ENCODE measurements around the gene UBR4. TPM values are rescaled to one million over a fixed set of nuclear protein-coding genes. Genes with fewer than 3 reads are reported as not detected.
A peak's percentile ranks its signal among the peaks of the same experiment; 100 is the strongest.

The UBR4 gene
- total and polyA plus RNA-seq, 7 donors = 89.9 to 185 (median 118) TPM

GRCh38 chr1:19054216-19054615 lies 155.8 kb downstream of the UBR4 start:
- ATAC-seq (no peak), DNase-seq (no peak)
- no peak overlapping the region for H3K4me3 ChIP-seq
- H3K27ac ChIP-seq = no peak overlapping the region
- WGBS, 3 donors = 39 to 47% (median 40%) methylated on average over 15 of the region's 15 CpGs
- intact Hi-C loops (cut with DNase I) = no loop called here
- no peaks in the 10 kb centered on the region for H3K36me3 ChIP-seq (ENCODE audit: insufficient read depth in 1 of 2, low read depth in 1 of 2)
- peaks cover 0 to 55% (median 7%) of the 10 kb centered on the region in 3 donors for H3K27me3 ChIP-seq (ENCODE audit: insufficient read depth in 3 of 3, low read length in 2 of 3)
- no peaks in the 10 kb centered on the region for H3K9me3 ChIP-seq
- no peaks in the 10 kb centered on the region for H3K4me1 ChIP-seq
- TF ChIP-seq, protein P1, sequence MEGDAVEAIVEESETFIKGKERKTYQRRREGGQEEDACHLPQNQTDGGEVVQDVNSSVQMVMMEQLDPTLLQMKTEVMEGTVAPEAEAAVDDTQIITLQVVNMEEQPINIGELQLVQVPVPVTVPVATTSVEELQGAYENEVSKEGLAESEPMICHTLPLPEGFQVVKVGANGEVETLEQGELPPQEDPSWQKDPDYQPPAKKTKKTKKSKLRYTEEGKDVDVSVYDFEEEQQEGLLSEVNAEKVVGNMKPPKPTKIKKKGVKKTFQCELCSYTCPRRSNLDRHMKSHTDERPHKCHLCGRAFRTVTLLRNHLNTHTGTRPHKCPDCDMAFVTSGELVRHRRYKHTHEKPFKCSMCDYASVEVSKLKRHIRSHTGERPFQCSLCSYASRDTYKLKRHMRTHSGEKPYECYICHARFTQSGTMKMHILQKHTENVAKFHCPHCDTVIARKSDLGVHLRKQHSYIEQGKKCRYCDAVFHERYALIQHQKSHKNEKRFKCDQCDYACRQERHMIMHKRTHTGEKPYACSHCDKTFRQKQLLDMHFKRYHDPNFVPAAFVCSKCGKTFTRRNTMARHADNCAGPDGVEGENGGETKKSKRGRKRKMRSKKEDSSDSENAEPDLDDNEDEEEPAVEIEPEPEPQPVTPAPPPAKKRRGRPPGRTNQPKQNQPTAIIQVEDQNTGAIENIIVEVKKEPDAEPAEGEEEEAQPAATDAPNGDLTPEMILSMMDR (IDR thresholded peaks at IDR 0.05) = no peak

DNA sequence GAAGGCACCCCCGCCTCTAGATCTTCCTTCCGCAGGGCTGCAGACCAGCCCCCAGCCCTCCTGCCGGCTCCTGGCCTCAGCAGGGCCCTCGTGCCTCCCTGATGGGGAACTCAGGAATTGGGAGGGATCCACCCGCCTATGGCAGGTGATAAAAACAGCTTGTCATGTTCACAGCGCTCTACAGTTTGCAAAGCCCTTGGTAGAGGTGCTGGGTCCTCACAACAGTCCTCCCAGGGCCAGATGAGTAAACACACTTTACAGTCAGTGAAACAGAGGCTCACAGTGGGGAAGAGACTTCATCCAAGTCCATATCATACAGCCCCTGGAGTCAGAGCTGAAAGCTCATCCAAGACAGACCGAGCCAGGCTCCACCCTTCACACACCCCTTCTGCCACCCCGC lies 156.6 kb downstream of the UBR4 start:
- DNase-seq = no peak
- no peaks in the 10 kb centered on the region for H3K9me3 ChIP-seq
- no peak overlapping the region for H3K4me3 ChIP-seq
- TF ChIP-seq, protein P1 (IDR thresholded peaks at IDR 0.05) = no peak
- no peaks in the 10 kb centered on the region for H3K4me1 ChIP-seq
- H3K27ac ChIP-seq = no peak overlapping the region
- peaks cover 0 to 54% (median 7%) of the 10 kb centered on the region in 3 donors for H3K27me3 ChIP-seq (ENCODE audit: insufficient read depth in 3 of 3, low read length in 2 of 3)
- 50 to 57% (median 57%) methylated on average over 8 of the region's 8 CpGs for WGBS, 3 donors
- ATAC-seq = no peak
- H3K36me3 ChIP-seq (ENCODE audit: insufficient read depth in 1 of 2, low read depth in 1 of 2) = no peaks in the 10 kb centered on the region
- intact Hi-C loops (cut with DNase I) = no loop called here

- Histone ChIP-seq H3K4me3 (no peak overlapping the region), H3K36me3 (ENCODE audit: insufficient read depth in 1 of 2, low read depth in 1 of 2) (no peaks in the 10 kb centered on the region), H3K27ac (no peak overlapping the region), H3K27me3 (ENCODE audit: insufficient read depth in 3 of 3, low read length in 2 of 3) (peaks cover 0 to 26% (median 3%) of the 10 kb centered on the region in 3 donors), H3K9me3 (no peaks in the 10 kb centered on the region), H3K4me1 (no peaks in the 10 kb centered on the region)
- WGBS, 3 donors = 81 to 88% (median 88%) methylated on average over 5 of the region's 5 CpGs
- intact Hi-C loops (cut with DNase I) = no loop called here
- DNase-seq = peak in 1 of 2 donors; percentile 4
- TF ChIP-seq, protein P1 (IDR thresholded peaks at IDR 0.05) = no peak
- no peak for ATAC-seq
These were observed 160.3 kb downstream of the UBR4 start for GRCh38 chr1:19049798-19050197.

GRCh38 chr1:19049128-19049768 lies 160.8 kb downstream of the UBR4 start:
- intact Hi-C loops (cut with DNase I) = no loop called here
- no peaks in the 10 kb centered on the region for H3K4me1 ChIP-seq
- DNase-seq (peak in 1 of 2 donors; percentile 17), ATAC-seq (peak in 2 of 4 donors; percentile 48 to 60)
- H3K36me3 ChIP-seq (ENCODE audit: insufficient read depth in 1 of 2, low read depth in 1 of 2) = no peaks in the 10 kb centered on the region
- H3K9me3 ChIP-seq = no peaks in the 10 kb centered on the region
- H3K4me3 ChIP-seq = no peak overlapping the region
- WGBS, 3 donors = 65 to 69% (median 66%) methylated on average over 15 of the region's 15 CpGs
- TF ChIP-seq, protein P1 (IDR thresholded peaks at IDR 0.05) = no peak
- H3K27ac ChIP-seq = no peak overlapping the region
- H3K27me3 ChIP-seq (ENCODE audit: insufficient read depth in 3 of 3, low read length in 2 of 3) = peaks cover 0 to 21% (median 2%) of the 10 kb centered on the region in 3 donors

Data from psoas muscle (tissue), 8 donors.